Kidney epithelial cell (primary cell): ENCODE measurements around the gene TMEM106A. TPM values are rescaled to one million over a fixed set of nuclear protein-coding genes. Genes with fewer than 3 reads are reported as not detected.
"Not testable (repeated sequence)": the region's sequence is repeated elsewhere in the genome, so short reads cannot be mapped to it uniquely, and the experiment has no call there.

Experiments used
- DNase-seq: peaks from one replicate; pipeline ENCODE4 v3.0.0-alpha.2; 2010; ENCODE audit warnings: low read depth
- H3K27me3 ChIP-seq: 2 replicates; pipeline ENCODE4 v1.6.0; 2011; ENCODE audit warnings: low read length; ENCODE audit not compliant: control insufficient read depth, insufficient read depth
- H3K36me3 ChIP-seq: 2 replicates; pipeline ENCODE4 v1.5.1; 2011; ENCODE audit warnings: low read length; ENCODE audit not compliant: control insufficient read depth, insufficient read depth
- H3K4me3 ChIP-seq: 2 replicates; pipeline ENCODE4 v1.5.1; 2011; ENCODE audit warnings: low read depth, mild to moderate bottlenecking, control low read depth, low read length
- total RNA-seq: library from RNA; depleted of rRNA; stranded (reverse); fragments of >200 nt; gene quantifications from 2 replicates; pipeline ENCODE4 v1.2.3, GENCODE V29; 2015

Gene TMEM106A
- total RNA-seq, 1 donor from 2014 or later, result 4.0 TPM

GRCh38 chr17:43232021-43232699 lies 20.5 kb downstream of the TMEM106A start:
- H3K36me3 ChIP-seq, H3K4me3 ChIP-seq, H3K27me3 ChIP-seq, DNase-seq: not testable (repeated sequence)

DNA sequence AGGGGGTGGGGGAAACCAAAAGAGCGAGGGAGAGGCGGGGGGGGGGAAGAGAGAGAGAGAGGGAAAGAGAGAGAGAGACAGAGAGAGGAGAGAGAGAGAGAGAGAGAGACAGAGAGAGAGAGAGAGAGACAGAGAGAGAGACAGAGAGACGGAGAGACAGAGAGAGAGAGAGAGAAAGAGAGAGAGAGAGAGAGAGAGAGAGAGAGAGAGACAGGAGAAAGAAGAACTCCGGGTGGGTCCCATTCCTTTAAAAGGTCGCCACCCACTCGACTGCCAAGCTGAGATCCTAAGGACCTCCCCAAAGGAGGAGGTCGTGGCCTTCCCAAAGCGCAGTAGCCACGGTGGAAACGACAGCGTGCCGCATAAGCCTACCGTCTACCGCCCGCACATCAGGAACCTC lies 21.6 kb downstream of the TMEM106A start:
- DNase-seq, H3K4me3 ChIP-seq, H3K27me3 ChIP-seq, H3K36me3 ChIP-seq: not testable (repeated sequence)

DNA sequence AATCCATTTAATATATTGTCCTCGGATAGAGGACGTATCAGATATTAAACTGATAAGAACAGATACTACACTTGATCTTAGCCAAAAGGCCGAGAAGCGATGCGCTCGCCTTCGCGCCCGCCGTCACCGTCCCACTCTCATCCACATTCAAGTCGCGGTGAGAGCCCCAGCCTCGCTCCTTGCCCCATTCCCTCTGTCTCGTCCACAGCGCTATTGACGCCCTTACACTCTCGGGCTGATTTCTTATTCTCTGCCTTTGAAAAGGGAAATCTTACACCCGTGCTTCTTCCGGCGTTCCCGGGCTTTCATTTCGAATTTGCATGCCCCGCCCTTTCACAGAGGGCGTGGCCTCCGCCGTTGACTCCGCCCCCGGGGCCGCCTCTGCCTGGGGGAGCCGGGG lies 22.2 kb downstream of the TMEM106A start, which contains the start of gene RNU2-1:
RNU2-1 (minus strand) TSS at position 101 of the 400 bp plus-strand sequence.
- H3K4me3 ChIP-seq, H3K36me3 ChIP-seq, H3K27me3 ChIP-seq, DNase-seq: not testable (repeated sequence)

DNA sequence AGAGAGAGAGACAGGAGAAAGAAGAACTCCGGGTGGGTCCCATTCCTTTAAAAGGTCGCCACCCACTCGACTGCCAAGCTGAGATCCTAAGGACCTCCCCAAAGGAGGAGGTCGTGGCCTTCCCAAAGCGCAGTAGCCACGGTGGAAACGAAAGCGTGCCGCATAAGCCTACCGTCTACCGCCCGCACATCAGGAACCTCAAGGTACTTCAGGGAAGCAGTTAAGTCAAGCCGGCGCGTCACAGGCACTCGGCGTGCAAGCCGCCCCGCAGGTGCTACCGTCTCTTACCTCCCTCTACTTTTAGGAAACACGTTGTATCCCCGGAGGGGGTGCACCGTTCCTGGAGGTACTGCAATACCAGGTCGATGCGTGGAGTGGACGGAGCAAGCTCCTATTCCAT lies 27.9 kb downstream of the TMEM106A start:
- not testable (repeated sequence) for DNase-seq, H3K27me3 ChIP-seq, H3K36me3 ChIP-seq, H3K4me3 ChIP-seq

DNA sequence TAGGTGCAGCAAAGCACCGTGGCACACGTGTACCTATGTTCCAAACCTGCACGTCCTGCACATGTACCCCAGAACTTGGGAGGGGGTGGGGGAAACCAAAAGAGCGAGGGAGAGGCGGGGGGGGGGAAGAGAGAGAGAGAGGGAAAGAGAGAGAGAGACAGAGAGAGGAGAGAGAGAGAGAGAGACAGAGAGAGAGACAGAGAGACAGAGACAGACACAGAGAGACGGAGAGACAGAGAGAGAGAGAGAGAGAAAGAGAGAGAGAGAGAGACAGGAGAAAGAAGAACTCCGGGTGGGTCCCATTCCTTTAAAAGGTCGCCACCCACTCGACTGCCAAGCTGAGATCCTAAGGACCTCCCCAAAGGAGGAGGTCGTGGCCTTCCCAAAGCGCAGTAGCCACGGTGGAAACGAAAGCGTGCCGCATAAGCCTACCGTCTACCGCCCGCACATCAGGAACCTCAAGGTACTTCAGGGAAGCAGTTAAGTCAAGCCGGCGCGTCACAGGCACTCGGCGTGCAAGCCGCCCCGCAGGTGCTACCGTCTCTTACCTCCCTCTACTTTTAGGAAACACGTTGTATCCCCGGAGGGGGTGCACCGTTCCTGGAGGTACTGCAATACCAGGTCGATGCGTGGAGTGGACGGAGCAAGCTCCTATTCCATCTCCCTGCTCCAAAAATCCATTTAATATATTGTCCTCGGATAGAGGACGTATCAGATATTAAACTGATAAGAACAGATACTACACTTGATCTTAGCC lies 29.1 kb downstream of the TMEM106A start:
- H3K36me3 ChIP-seq, H3K4me3 ChIP-seq, H3K27me3 ChIP-seq, DNase-seq: not testable (repeated sequence)

DNA sequence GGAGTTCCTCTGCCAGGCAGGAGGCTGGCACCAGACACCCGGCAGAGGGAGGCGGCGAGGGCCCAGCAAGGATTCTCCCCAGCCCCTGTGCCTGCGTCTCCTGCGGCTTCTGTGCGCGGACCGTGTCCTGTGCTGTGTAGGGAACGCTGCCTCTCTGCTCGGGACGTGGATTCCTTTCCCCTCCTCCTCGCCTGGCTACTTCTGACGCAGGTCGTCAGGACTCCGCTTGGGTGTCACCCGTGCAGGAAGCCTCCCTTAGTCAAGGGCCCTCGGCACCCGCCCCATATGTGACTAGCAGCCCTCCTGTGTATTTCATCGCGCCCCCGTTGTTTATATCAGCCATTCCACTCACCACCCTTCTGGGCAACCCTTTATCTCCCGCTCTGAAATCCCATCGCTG lies 34.8 kb downstream of the TMEM106A start:
- not testable (repeated sequence) for DNase-seq

More for the DNA sequence above, 34.8 kb downstream of the TMEM106A start:
- H3K36me3 ChIP-seq, H3K27me3 ChIP-seq, H3K4me3 ChIP-seq: not testable (repeated sequence)

Other genes with a start within 250 kb of the TMEM106A start
- 33.6 and 40.0 TPM in 2 replicates for gene AARSD1, start 247.4 kb upstream of the TMEM106A start, total RNA-seq
- gene PTGES3L, start 231.8 kb upstream of the TMEM106A start, total RNA-seq, result 1.2 and 1.6 TPM in 2 replicates
- gene RUNDC1, start 231.3 kb upstream of the TMEM106A start, total RNA-seq, result 13.2 and 20.1 TPM in 2 replicates
- gene RPL27, start 213.5 kb upstream of the TMEM106A start, total RNA-seq, result 1,478 and 1,940 TPM in 2 replicates
- gene IFI35, start 205.1 kb upstream of the TMEM106A start, total RNA-seq, result 9.7 and 11.5 TPM in 2 replicates
- 398 and 429 TPM in 2 replicates for gene VAT1, start 189.5 kb upstream of the TMEM106A start, total RNA-seq
- 0.63 and 0.96 TPM in 2 replicates for gene RND2, start 186.6 kb upstream of the TMEM106A start, total RNA-seq
- gene BRCA1, start 86.5 kb upstream of the TMEM106A start, total RNA-seq, result 9.3 and 11.4 TPM in 2 replicates
- 60.5 and 64.1 TPM in 2 replicates for gene NBR1, start 40.7 kb upstream of the TMEM106A start, total RNA-seq
- not detected in 2 replicates for gene CCDC200, start 16.7 kb downstream of the TMEM106A start, total RNA-seq
- gene RNU2-1, start 22.1 kb downstream of the TMEM106A start, total RNA-seq, result not detected in 2 replicates
- 1.5 and 1.8 TPM in 2 replicates for gene ARL4D, start 187.1 kb downstream of the TMEM106A start, total RNA-seq